Endothelial cell (in vitro differentiated cells): ENCODE data around the gene GPD2. TPM values are rescaled to one million over a fixed set of nuclear protein-coding genes. Genes with fewer than 3 reads are reported as not detected.

Experiments used
- DNase-seq: peaks from one replicate; pipeline ENCODE4 v3.0.0; 2021; ENCODE audit warnings: low spot score
- H3K27ac Mint-ChIP-seq: one replicate; pipeline ENCODE4 v1.8.0; 2021; ENCODE audit warnings: mixed read lengths, inconsistent platforms; ENCODE audit not compliant: unreplicated experiment
- H3K27me3 Mint-ChIP-seq: one replicate; pipeline ENCODE4 v1.8.0; 2021; ENCODE audit warnings: mild to moderate bottlenecking, moderate library complexity, mixed read lengths, inconsistent platforms; ENCODE audit not compliant: unreplicated experiment
- H3K36me3 Mint-ChIP-seq: one replicate; pipeline ENCODE4 v1.8.0; 2021; ENCODE audit warnings: mild to moderate bottlenecking, low read depth, mixed read lengths, inconsistent platforms; ENCODE audit not compliant: unreplicated experiment
- H3K4me1 Mint-ChIP-seq: one replicate; pipeline ENCODE4 v1.8.0; 2021; ENCODE audit warnings: mild to moderate bottlenecking, mixed read lengths, inconsistent platforms; ENCODE audit not compliant: unreplicated experiment
- H3K4me3 Mint-ChIP-seq: one replicate; pipeline ENCODE4 v1.8.0; 2021; ENCODE audit warnings: mild to moderate bottlenecking, mixed read lengths, inconsistent platforms; ENCODE audit not compliant: unreplicated experiment
- H3K9me3 Mint-ChIP-seq: one replicate; pipeline ENCODE4 v1.8.0; 2021; ENCODE audit warnings: mixed read lengths, inconsistent platforms; ENCODE audit not compliant: unreplicated experiment
- CTCF ChIP-seq: fragments of 200-600 bp; sonication (generic); IDR thresholded peaks from one replicate; pipeline ENCODE4 v1.5.0; 2021; ENCODE audit warnings: antibody characterized with exemption; ENCODE audit not compliant: unreplicated experiment
- total RNA-seq: library from RNA; stranded (reverse); fragmentation: NEBNext Ultra II Directional; extraction: Animal tissue kit (Norgen Biotek cat#: 25700); gene quantifications from one replicate; pipeline ENCODE4 v1.2.1, GENCODE V29; 2021; ENCODE audit not compliant: unreplicated experiment

GPD2 gene
- total RNA-seq, 1 donor from 2014 or later, result 38.3 TPM

DNA sequence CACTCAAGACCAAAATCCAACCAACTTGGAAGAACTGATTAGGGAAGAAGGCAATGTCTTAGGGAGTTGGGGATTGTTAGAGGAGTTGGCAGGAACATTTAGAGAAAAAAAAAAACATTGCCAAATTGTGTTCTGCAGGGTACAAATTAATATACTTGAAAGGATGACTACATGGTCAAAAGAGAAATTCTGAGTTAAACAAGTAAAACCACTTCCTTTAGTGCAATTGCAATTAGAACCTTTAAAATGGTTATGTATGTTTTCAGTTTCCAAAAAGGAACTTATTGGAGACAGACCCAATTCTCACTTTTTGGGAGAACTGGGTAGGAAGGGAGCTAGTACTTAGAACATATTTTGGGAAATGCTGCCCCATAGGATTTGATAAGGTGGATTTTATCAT is 137.9 kb downstream of the GPD2 start:
- no peaks in the 10 kb centered on the region for H3K9me3 Mint-ChIP-seq
- DNase-seq, result no peak
- H3K4me3 Mint-ChIP-seq, result no peak overlapping the region
- H3K4me1 Mint-ChIP-seq, result no peaks in the 10 kb centered on the region
- TF ChIP-seq CTCF, result no peak
- H3K27me3 Mint-ChIP-seq, result no peaks in the 10 kb centered on the region
- H3K27ac Mint-ChIP-seq, result no peak overlapping the region
- peaks cover 9% of the 10 kb centered on the region for H3K36me3 Mint-ChIP-seq

DNA sequence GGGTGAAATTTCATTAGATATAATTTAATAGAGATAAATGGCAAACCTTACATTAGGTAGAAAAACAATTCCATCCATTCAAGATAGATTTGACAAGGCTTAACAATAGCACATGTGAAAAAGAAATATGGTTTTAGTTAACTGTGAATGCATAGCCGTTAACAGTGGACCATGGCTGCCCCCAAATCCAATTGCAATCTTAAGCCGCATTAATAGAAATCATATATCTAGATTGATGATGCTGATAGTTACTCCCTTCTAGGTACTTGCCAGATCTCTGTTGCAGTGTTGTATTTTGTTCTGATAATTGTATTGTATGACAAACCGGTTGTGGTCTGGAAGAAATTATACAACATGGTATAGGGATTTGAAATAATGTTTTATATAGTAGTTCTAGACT is 139.8 kb downstream of the GPD2 start:
- H3K4me1 Mint-ChIP-seq, result peaks cover 7% of the 10 kb centered on the region
- H3K9me3 Mint-ChIP-seq, result no peaks in the 10 kb centered on the region

DNA sequence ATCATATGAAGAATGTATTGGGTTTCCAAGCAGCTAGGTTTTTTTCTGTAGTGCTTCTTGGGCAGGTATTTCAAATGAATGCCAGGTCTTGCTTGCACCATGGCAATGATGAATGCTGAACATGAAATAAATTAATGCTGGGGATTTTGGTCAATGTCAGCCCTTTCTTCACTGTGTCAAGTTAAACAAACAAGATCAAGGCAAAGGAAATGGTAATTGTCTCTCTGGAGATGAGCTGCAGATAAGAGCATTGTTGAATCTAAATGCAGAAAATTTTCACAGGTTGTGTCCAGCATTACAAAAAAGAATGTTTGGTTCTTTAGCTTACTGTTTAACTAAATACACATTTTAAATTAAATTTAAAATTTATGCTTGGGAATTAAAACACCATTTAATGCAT is 144.3 kb downstream of the GPD2 start:
- Mint-ChIP-seq H3K9me3 (no peaks in the 10 kb centered on the region), H3K4me1 (peaks cover 7% of the 10 kb centered on the region), H3K36me3 (no peaks in the 10 kb centered on the region), H3K27me3 (no peaks in the 10 kb centered on the region), H3K4me3 (no peak overlapping the region), H3K27ac (no peak overlapping the region)
- DNase-seq, result no peak
- no peak for TF ChIP-seq CTCF

More for the DNA sequence above, 139.8 kb downstream of the GPD2 start:
- peaks cover 9% of the 10 kb centered on the region for H3K36me3 Mint-ChIP-seq
- H3K27me3 Mint-ChIP-seq, result no peaks in the 10 kb centered on the region
- TF ChIP-seq CTCF, result no peak
- DNase-seq, result no peak
- H3K4me3 Mint-ChIP-seq, result no peak overlapping the region
- H3K27ac Mint-ChIP-seq, result no peak overlapping the region

- TF ChIP-seq CTCF, result no peak
- Mint-ChIP-seq H3K9me3 (no peaks in the 10 kb centered on the region), H3K4me3 (no peak overlapping the region), H3K36me3 (no peaks in the 10 kb centered on the region), H3K4me1 (peaks cover 7% of the 10 kb centered on the region), H3K27ac (no peak overlapping the region), H3K27me3 (no peaks in the 10 kb centered on the region)
- no peak for DNase-seq
Observed at GRCh38 chr2:156581280-156581679, 145.1 kb downstream of the GPD2 start.

DNA sequence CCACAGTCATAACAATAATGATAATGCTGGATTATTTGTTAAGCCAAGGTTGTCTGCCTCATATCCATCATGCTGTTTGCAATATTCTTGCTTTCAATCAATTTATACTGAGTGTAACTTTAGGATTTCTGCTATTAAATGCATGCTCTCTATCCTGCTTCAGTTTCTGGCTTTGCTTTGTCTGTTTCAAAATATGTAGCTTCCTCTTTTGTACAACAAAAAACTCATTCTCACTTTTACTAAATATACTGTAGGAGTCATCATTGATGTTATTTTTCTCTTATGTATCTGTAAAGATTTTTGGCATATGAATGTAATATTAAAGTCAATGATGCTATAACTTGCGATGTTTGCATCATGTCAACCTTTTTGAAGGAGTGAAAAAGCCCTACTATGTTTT is 149.3 kb downstream of the GPD2 start:
- Mint-ChIP-seq H3K36me3 (no peaks in the 10 kb centered on the region), H3K4me3 (no peak overlapping the region), H3K4me1 (peaks cover 5% of the 10 kb centered on the region), H3K27ac (no peak overlapping the region), H3K9me3 (no peaks in the 10 kb centered on the region), H3K27me3 (no peaks in the 10 kb centered on the region)
- no peak for TF ChIP-seq CTCF
- DNase-seq, result no peak
